ENCODE results near the gene PSMC2. TPM values are rescaled to one million over a fixed set of nuclear protein-coding genes. Genes with fewer than 3 reads are reported as not detected.

Gene PSMC2
- polyA plus RNA-seq, 3 donors = 61.4 to 120 (median 104) TPM

DNA sequence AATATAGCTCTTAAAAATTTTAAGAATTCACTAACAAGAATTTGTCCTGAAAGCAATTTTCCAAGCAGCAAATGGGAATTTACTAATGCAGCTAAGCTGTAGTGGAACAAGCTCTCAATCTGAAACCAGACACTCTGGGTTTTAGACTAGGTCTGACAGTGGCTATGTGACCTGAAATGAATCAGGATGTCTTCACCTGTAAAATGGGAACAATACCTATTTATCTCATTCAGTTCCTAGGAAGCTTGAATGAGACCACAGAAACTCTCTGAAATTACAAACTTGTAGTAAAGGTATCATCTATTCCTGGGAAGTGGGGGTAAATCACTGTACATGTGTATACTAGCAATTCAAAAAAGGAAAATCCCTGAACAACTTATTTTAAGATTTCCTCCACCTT lies 4.1 kb upstream of the PSMC2 start:
- Mint-ChIP-seq H3K4me1 (peaks cover 39% of the 10 kb centered on the region), H3K27ac (peak overlapping the region in 2 of 7 donors; percentile 20 to 93), H3K4me3 (no peak overlapping the region), H3K36me3 (peaks cover 30 to 35% of the 10 kb centered on the region in 2 donors), H3K9me3 (no peaks in the 10 kb centered on the region), H3K27me3 (ENCODE audit: low read depth in 3 of 3) (no peaks in the 10 kb centered on the region)
- peaks cover 31 to 32% of the 10 kb centered on the region in 2 donors for H3K36me3 ChIP-seq (replicated peaks in 1 of 2; ENCODE audit: control insufficient read depth in 1 of 2, insufficient read depth in 2 of 2, low read length in 2 of 2)
- peak overlapping the region; percentile 97 for H3K4me2 ChIP-seq (replicated peaks; ENCODE audit: extremely low read depth, low read length, poor library complexity, severe bottlenecking)
- intact Hi-C loops (cut with micrococcal nuclease) = loop anchor here in 1 of 2 donors (5.0 kb wide), 1 partner anchor 46 kb away; the partner anchor contains the start of gene PMPCB
- no peak overlapping the region for H3K9ac ChIP-seq (ENCODE audit: insufficient read depth, low read length, poor library complexity, severe bottlenecking)
- H3K4me3 ChIP-seq (replicated peaks in 1 of 3; ENCODE audit: low read depth in 2 of 3, low read length in 3 of 3) = peak overlapping the region; percentile 78 to 98 (median 90)
- H3K27ac ChIP-seq (ENCODE audit: low read depth in 1 of 2, low read length in 2 of 2) = peak overlapping the region in 1 of 2 donors; percentile 95
- H3K27me3 ChIP-seq (ENCODE audit: control insufficient read depth in 2 of 2, insufficient read depth in 2 of 2, low read length in 2 of 2) = no peaks in the 10 kb centered on the region
- H3K9me3 ChIP-seq (replicated peaks in 1 of 2; ENCODE audit: control insufficient read depth in 1 of 2, insufficient read depth in 1 of 2, low read length in 2 of 2) = no peaks in the 10 kb centered on the region
- DNase-seq = no peak
- peaks cover 20 to 42% of the 10 kb centered on the region in 2 donors for H3K4me1 ChIP-seq (ENCODE audit: control insufficient read depth in 1 of 2, insufficient read depth in 2 of 2, low read length in 2 of 2)
- H2AFZ ChIP-seq (ENCODE audit: insufficient read depth, low read depth, low read length, poor library complexity, severe bottlenecking) = peak overlapping the region; percentile 98
- H3K79me2 ChIP-seq (ENCODE audit: insufficient read depth, low read length) = peaks cover 77% of the 10 kb centered on the region
- no peaks in the 10 kb centered on the region for H4K20me1 ChIP-seq (ENCODE audit: insufficient read depth, low read length)
- TF ChIP-seq, protein P1, sequence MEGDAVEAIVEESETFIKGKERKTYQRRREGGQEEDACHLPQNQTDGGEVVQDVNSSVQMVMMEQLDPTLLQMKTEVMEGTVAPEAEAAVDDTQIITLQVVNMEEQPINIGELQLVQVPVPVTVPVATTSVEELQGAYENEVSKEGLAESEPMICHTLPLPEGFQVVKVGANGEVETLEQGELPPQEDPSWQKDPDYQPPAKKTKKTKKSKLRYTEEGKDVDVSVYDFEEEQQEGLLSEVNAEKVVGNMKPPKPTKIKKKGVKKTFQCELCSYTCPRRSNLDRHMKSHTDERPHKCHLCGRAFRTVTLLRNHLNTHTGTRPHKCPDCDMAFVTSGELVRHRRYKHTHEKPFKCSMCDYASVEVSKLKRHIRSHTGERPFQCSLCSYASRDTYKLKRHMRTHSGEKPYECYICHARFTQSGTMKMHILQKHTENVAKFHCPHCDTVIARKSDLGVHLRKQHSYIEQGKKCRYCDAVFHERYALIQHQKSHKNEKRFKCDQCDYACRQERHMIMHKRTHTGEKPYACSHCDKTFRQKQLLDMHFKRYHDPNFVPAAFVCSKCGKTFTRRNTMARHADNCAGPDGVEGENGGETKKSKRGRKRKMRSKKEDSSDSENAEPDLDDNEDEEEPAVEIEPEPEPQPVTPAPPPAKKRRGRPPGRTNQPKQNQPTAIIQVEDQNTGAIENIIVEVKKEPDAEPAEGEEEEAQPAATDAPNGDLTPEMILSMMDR (IDR thresholded peaks at IDR 0.05) = no peak

GRCh38 chr7:103343758-103344452 lies 3.5 kb upstream of the PSMC2 start:
- Histone ChIP-seq H3K36me3 (replicated peaks in 1 of 2; ENCODE audit: control insufficient read depth in 1 of 2, insufficient read depth in 2 of 2, low read length in 2 of 2) (peaks cover 28 to 30% of the 10 kb centered on the region in 2 donors), H3K9ac (ENCODE audit: insufficient read depth, low read length, poor library complexity, severe bottlenecking) (peak overlapping the region; percentile 95), H3K27ac (ENCODE audit: low read depth in 1 of 2, low read length in 2 of 2) (peak overlapping the region; percentile 88 to 95), H3K4me2 (replicated peaks; ENCODE audit: extremely low read depth, low read length, poor library complexity, severe bottlenecking) (peak overlapping the region; percentile 97), H2AFZ (ENCODE audit: insufficient read depth, low read depth, low read length, poor library complexity, severe bottlenecking) (peak overlapping the region; percentile 98), H3K4me3 (replicated peaks in 1 of 3; ENCODE audit: low read depth in 2 of 3, low read length in 3 of 3) (peak overlapping the region; percentile 78 to 98 (median 90)), H4K20me1 (ENCODE audit: insufficient read depth, low read length) (no peaks in the 10 kb centered on the region), H3K79me2 (ENCODE audit: insufficient read depth, low read length) (peaks cover 81% of the 10 kb centered on the region), H3K27me3 (ENCODE audit: control insufficient read depth in 2 of 2, insufficient read depth in 2 of 2, low read length in 2 of 2) (no peaks in the 10 kb centered on the region), H3K9me3 (replicated peaks in 1 of 2; ENCODE audit: control insufficient read depth in 1 of 2, insufficient read depth in 1 of 2, low read length in 2 of 2) (no peaks in the 10 kb centered on the region), H3K4me1 (ENCODE audit: control insufficient read depth in 1 of 2, insufficient read depth in 2 of 2, low read length in 2 of 2) (peaks cover 26 to 48% of the 10 kb centered on the region in 2 donors)
- DNase-seq = peak; percentile 46 to 66 (median 47)
- Mint-ChIP-seq H3K27ac (peak overlapping the region; percentile 93 to 97 (median 95)), H3K4me3 (peak overlapping the region; percentile 96 to 98), H3K27me3 (ENCODE audit: low read depth in 3 of 3) (no peaks in the 10 kb centered on the region), H3K36me3 (peaks cover 30 to 32% of the 10 kb centered on the region in 2 donors), H3K9me3 (no peaks in the 10 kb centered on the region), H3K4me1 (peaks cover 45% of the 10 kb centered on the region)
- 1% methylated on average over 18 of the region's 26 CpGs for WGBS (ENCODE audit: insufficient coverage)
- TF ChIP-seq, protein P1 (IDR thresholded peaks at IDR 0.05) = no peak
- intact Hi-C loops (cut with micrococcal nuclease) = loop anchor here in 1 of 2 donors (5.0 kb wide), 1 partner anchor 47 kb away; the partner anchor contains the start of gene PMPCB

Measured in CD14-positive monocyte (primary cell).